SK-N-SH (cell line): ENCODE measurements around the gene MALRD1.

Source experiments
- ELF1 ChIP-seq: IDR thresholded peaks from 2 replicates; pipeline ENCODE4 v1.4.0; 2012
- EP300 ChIP-seq, 2 experiments: IDR thresholded peaks; 2 replicates each; pipeline versions ENCODE4 v1.4.0 to v1.6.1; 2012; ENCODE audit warnings: borderline replicate concordance in 1 of 2, low read depth in 1 of 2, low read length in 1 of 2
- GABPA ChIP-seq: IDR thresholded peaks from 2 replicates; pipeline ENCODE4 v1.4.0; 2012; ENCODE audit warnings: low read depth, mild to moderate bottlenecking
- GATA2 ChIP-seq: sonication (generic); formaldehyde crosslinking; IDR thresholded peaks from 2 replicates; pipeline ENCODE4 v1.5.0; 2020; ENCODE audit warnings: mild to moderate bottlenecking, missing genetic modification reagents
- POLR2AphosphoS5 ChIP-seq: IDR thresholded peaks from 2 replicates; pipeline ENCODE4 v1.6.1; 2012; ENCODE audit warnings: low read depth, low read length
- TCF12 ChIP-seq: IDR thresholded peaks from 2 replicates; pipeline ENCODE4 v1.4.0; 2012
- TEAD4 ChIP-seq: IDR thresholded peaks from 2 replicates; pipeline ENCODE4 v1.4.0; 2012; ENCODE audit warnings: mild to moderate bottlenecking, borderline replicate concordance; ENCODE audit not compliant: insufficient read depth
- TF ChIP-seq, protein P1 (sequence below): fragments of 200-600 bp; sonication (generic); IDR thresholded peaks from 2 replicates; pipeline ENCODE4 v1.6.1; 2017; ENCODE audit warnings: antibody characterized with exemption, mild to moderate bottlenecking, moderate library complexity
- TF ChIP-seq, protein P2 (sequence below): IDR thresholded peaks from 2 replicates; pipeline ENCODE4 v1.4.0; 2012; ENCODE audit warnings: low read depth, borderline replicate concordance

DNA sequence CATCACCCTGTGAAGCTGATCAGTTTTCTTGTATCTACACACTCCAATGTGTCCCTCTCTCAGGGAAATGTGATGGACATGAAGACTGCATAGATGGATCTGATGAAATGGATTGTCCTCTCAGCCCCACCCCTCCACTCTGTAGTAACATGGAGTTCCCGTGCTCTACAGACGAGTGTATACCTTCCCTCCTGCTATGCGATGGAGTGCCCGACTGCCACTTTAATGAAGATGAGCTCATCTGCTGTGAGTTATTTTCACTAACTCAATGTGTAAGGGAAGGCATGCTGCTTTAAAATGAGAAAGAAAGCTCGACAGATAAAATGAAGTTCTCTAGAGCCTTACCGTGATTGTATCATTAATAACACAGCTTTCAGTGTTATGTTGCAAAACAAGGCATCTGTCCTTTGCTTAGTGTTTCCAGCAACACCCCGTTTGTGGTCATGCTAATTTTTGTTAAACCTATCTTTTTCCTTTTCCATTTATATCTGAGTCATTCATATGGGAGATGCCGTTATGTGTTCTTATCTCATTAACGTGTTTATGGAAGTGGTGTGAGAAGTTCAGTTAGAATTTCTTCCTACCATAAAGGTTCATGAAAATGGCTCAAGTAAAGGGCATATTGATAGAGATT lies 546.7 kb downstream of the MALRD1 start:
- TF ChIP-seq, protein P1, sequence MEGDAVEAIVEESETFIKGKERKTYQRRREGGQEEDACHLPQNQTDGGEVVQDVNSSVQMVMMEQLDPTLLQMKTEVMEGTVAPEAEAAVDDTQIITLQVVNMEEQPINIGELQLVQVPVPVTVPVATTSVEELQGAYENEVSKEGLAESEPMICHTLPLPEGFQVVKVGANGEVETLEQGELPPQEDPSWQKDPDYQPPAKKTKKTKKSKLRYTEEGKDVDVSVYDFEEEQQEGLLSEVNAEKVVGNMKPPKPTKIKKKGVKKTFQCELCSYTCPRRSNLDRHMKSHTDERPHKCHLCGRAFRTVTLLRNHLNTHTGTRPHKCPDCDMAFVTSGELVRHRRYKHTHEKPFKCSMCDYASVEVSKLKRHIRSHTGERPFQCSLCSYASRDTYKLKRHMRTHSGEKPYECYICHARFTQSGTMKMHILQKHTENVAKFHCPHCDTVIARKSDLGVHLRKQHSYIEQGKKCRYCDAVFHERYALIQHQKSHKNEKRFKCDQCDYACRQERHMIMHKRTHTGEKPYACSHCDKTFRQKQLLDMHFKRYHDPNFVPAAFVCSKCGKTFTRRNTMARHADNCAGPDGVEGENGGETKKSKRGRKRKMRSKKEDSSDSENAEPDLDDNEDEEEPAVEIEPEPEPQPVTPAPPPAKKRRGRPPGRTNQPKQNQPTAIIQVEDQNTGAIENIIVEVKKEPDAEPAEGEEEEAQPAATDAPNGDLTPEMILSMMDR: no peak
- TF ChIP-seq GABPA (no peak), TEAD4 (no peak), EP300 (IDR thresholded peaks at IDR 0.05; ENCODE audit: borderline replicate concordance in 1 of 2, low read depth in 1 of 2, low read length in 1 of 2) (no peak), GATA2 (CRISPR knock-in tag) (no peak), ELF1 (no peak), POLR2AphosphoS5 (no peak), TCF12 (no peak)
- TF ChIP-seq, protein P2, sequence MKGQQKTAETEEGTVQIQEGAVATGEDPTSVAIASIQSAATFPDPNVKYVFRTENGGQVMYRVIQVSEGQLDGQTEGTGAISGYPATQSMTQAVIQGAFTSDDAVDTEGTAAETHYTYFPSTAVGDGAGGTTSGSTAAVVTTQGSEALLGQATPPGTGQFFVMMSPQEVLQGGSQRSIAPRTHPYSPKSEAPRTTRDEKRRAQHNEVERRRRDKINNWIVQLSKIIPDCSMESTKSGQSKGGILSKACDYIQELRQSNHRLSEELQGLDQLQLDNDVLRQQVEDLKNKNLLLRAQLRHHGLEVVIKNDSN: no peak
